GM12891 (cell line): ENCODE results near the gene PTH.

ENCODE experiments used
- POLR2A ChIP-seq: IDR thresholded peaks from 2 replicates; pipeline ENCODE4 v1.6.1; 2011; ENCODE audit warnings: low read depth, low read length, control low read depth
- POLR2AphosphoS5 ChIP-seq: IDR thresholded peaks from 2 replicates; pipeline ENCODE4 v1.6.1; 2011; ENCODE audit warnings: low read depth, low read length, control low read depth
- POU2F2 ChIP-seq: IDR thresholded peaks from 2 replicates; pipeline ENCODE4 v1.6.1; 2011; ENCODE audit warnings: low read depth, mild to moderate bottlenecking, control low read depth, low read length, moderate library complexity
- TAF1 ChIP-seq: IDR thresholded peaks from 2 replicates; pipeline ENCODE4 v1.6.1; 2011; ENCODE audit warnings: low read depth, low read length, control low read depth

DNA sequence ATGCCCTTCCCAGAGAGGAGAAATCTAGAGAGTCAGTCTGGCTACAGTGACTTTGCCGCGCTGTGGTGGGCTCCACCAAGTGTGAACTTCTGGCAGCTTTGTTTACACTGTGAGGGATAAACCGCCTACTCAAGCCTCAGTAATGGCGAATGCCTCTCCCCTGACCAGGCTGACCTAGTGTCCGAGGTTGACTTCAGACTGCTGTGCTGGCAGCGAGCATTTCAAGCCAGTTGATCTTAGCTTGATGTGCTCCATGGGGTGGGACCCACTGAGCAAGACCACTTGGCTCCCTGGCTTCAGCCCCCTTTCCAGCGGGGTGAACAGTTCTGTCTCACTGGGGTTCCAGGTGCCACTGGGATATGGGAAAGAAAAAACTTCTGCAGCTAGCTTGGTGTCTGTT is 38.6 kb upstream of the PTH start:
- no peak for TF ChIP-seq POLR2AphosphoS5
- TF ChIP-seq POLR2A = no peak
- TF ChIP-seq POU2F2 = no peak
- no peak for TF ChIP-seq TAF1
